Esophagus squamous epithelium (tissue), 4 donors: ENCODE results near the gene GRK4.

Experiments
- CTCF ChIP-seq, 6 experiments: fragments of 450-650 bp in 4 of 6; fragments of 200-600 bp in 2 of 6; sonication (generic) in 2 of 6; IDR thresholded peaks; one replicate each; pipeline ENCODE4 v1.5.1; 2016 to 2019; ENCODE audit warnings: antibody characterized with exemption in 6 of 6, mild to moderate bottlenecking in 4 of 6, moderate library complexity in 4 of 6
- POLR2A ChIP-seq, 4 donors: fragments of 450-650 bp; IDR thresholded peaks; one replicate each; pipeline ENCODE4 v1.6.1; 2017; ENCODE audit warnings: antibody characterized with exemption in 4 of 4, mild to moderate bottlenecking in 4 of 4, moderate library complexity in 3 of 4

GRCh38 chr4:2928242-2929176, 34.9 kb upstream of the GRK4 start:
- TF ChIP-seq CTCF (IDR thresholded peaks at IDR 0.05) (no peak), POLR2A (IDR thresholded peaks at IDR 0.05) (no peak)
